ENCODE results near the gene METTL9.
"Not testable (repeated sequence)": the region's sequence is repeated elsewhere in the genome, so short reads cannot be mapped to it uniquely, and the experiment has no call there.

METTL9 gene

GRCh38 chr16:21570676-21571017 is 28.7 kb upstream of the METTL9 start:
- in situ Hi-C loops (cut with HindIII; ENCODE audit: low sequenced_read_pairs) = no loop called here

GRCh38 chr16:21573506-21573905 is 25.9 kb upstream of the METTL9 start:
- in situ Hi-C loops (cut with HindIII; ENCODE audit: low sequenced_read_pairs) = not testable (repeated sequence)

GRCh38 chr16:21574372-21574771 is 25.0 kb upstream of the METTL9 start:
- in situ Hi-C loops (cut with HindIII; ENCODE audit: low sequenced_read_pairs) = no loop called here

DNA sequence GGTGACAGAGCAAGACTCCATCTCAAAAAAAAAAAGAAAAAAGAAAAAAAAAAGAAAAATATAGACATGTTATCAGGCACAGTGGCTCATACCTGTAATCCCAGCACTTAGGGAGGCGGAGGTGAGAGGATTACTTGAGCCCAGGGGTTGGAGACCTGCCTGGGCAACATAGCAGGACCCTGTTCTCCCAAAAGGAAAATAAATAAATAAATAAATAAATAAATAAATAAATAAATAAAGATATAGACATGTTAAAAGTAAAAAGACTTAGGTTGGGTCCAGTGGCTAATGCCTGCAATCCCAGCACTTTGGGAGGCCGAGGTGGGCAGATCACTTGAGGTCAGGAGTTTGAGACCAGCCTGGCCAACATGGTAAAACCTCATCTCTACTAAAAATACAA is 23.1 kb upstream of the METTL9 start:
- in situ Hi-C loops (cut with HindIII; ENCODE audit: low sequenced_read_pairs) = not testable (repeated sequence)

GRCh38 chr16:21577487-21577886 is 21.9 kb upstream of the METTL9 start:
- in situ Hi-C loops (cut with HindIII; ENCODE audit: low sequenced_read_pairs) = not testable (repeated sequence)

- in situ Hi-C loops (cut with HindIII; ENCODE audit: low sequenced_read_pairs) = not testable (repeated sequence)
Measured at GRCh38 chr16:21578311-21578710, 21.1 kb upstream of the METTL9 start.

DNA sequence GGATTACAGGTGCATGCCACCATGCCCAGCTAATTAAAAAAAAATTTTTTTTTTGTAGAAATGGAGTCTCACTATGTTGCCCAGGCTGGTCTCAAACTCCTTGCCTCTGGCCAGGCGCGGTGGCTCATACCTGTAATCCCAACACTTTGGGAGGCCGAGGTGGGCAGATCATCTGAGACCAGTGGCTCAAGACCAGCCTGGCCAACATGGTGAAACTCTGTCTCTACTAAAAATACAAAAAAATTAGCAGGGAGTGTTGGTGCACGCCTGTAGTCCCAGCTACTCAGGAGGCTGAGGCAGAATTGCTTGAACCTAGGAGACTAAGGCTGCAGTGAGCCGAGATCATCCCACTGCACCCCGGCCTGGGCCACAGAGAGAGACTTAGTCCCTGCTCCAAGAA is 19.2 kb upstream of the METTL9 start:
- in situ Hi-C loops (cut with HindIII; ENCODE audit: low sequenced_read_pairs) = not testable (repeated sequence)

- in situ Hi-C loops (cut with HindIII; ENCODE audit: low sequenced_read_pairs) = no loop called here
Measured at GRCh38 chr16:21580807-21581206, 18.6 kb upstream of the METTL9 start.

- in situ Hi-C loops (cut with HindIII; ENCODE audit: low sequenced_read_pairs) = no loop called here
Measured at GRCh38 chr16:21584817-21585216, 14.6 kb upstream of the METTL9 start.

DNA sequence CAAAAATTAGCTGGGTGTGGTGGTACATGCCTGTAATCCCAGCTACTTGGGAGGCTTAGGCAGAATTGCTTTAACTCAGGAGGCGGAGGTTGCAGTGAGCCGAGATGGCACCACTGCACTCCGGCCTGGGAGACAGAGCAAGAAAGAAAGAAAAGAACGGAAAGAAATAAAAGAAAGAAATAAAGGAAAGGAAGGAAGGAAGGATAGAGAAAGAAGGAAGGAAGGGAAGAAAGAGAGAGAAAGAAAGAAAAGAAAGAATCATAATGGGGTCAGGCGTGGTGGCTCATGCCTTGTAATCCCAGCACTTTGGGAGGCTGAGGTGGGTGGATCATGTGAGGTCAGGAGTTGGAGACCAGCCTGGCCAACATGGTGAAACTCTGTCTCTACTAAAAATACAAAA is 10.8 kb upstream of the METTL9 start:
- in situ Hi-C loops (cut with HindIII; ENCODE audit: low sequenced_read_pairs) = not testable (repeated sequence)

DNA sequence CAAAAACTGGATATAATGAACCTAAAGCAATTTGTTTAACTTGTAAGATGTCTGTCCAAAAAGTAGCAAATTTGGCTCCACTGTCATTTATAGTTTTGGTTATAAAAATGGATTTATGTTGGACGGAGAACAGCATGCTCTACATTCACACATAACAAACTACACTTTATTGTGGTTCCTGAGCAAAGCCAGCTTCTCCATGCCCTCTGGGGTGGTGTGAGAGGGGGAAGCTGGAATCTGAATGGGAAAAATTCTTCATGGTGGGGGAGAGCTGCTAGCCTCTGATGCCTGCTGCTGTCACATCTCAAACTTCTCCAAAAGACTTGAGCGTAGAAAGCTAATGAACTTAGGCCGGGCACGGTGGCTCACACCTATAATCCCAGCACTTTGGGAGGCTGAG is 9.8 kb upstream of the METTL9 start:
- in situ Hi-C loops (cut with HindIII; ENCODE audit: low sequenced_read_pairs) = no loop called here

DNA sequence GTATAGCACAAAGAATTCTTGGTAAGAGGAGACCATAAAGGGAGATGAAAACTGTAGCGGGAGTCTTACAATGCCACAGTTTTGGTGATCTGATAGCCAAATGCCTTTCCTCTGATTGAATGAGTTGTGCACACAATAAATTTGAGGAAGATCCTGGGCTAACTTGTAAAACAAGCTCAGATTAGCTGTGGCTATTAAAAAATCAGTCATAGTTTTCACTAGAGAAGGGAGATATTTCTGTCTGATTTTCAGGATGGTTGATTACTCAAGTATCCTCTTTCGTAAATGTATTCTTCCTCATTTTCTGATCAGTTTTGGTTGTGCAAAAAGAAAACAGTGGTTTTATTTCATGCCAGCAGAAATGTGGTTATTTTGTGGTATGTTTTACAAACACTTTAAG is 9.1 kb upstream of the METTL9 start:
- in situ Hi-C loops (cut with HindIII; ENCODE audit: low sequenced_read_pairs) = no loop called here

DNA sequence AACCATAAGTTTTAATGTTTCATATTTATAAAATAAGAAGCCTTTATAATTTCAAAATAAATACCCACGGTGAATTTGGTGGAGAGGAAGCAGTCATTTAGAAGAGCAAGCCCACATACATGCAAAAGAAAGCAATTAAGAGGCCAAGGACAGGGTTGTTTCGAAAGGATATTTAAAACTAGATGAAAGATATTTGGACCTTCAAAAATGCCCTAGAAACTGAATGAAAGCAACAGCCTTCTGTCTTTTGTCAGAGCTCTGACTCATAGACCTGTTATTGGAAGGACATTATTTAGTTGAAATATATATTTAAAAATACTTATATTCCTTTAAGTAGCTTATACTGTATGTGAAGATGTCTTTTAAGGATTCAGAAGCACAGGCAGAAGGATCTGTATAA is 8.6 kb upstream of the METTL9 start:
- in situ Hi-C loops (cut with HindIII; ENCODE audit: low sequenced_read_pairs) = no loop called here

DNA sequence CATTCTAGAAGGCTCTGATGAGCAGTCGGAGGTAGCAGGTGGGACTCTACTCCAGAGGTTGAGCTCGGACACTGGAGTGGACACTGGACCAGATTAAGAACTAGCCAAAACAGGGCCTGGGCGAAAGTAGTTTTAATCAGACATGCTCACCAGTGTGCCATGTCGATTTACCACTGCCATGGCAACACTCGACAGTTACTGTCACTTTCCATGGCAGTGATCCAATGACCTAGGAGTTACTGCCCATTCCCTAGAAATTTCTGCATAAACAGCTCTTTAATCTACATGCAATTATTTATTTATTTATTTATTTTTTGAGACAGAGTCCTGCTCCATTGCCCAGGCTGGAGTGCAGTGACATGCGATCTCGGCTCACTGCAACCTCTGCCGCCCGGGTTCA is 7.2 kb upstream of the METTL9 start:
- in situ Hi-C loops (cut with HindIII; ENCODE audit: low sequenced_read_pairs) = no loop called here

- in situ Hi-C loops (cut with HindIII; ENCODE audit: low sequenced_read_pairs) = no loop called here
Measured at GRCh38 chr16:21593530-21594289, 5.7 kb upstream of the METTL9 start.

DNA sequence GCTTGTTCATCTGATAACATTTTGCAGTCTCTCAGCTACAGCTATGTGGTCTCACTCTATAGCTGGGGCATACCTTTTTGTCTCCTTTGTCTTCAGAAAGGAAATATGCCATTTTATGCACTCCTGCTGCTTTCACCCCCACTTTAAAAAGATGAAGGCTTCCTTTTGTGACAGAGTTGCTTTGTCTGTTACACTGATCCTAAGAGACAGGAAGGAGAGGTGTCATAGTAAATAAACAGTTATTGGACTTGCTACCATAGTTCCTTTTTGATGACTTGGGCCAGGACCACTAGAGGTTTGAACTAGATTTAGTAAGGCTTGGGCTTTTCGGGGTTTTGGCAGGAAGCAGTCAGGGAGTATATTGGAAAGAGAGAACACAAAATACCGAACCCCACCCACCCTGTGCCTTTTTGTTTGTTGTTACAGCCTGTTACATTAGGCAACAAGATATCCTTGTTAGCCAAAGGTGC is 1.8 kb upstream of the METTL9 start:
- in situ Hi-C loops (cut with HindIII; ENCODE audit: low sequenced_read_pairs) = no loop called here

DNA sequence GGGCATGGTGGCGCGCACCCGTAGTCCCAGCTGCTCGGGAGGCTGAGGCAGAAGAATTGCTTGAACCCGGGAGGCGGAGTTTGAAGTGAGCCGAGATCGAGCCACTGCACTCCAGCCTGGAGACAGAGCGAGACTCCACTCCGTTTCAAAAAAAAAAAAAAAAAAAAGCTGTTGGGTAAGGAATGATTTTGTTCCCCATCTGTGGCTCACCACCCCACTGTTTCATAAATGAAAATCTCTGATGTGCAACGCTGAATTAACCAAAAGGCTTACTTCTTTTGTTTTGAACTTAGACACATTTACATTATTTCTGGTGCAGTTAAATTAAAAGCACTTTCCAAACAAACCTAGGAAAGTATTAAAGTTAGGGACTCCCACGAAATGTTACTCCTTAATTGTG is 1.2 kb upstream of the METTL9 start:
- in situ Hi-C loops (cut with HindIII; ENCODE audit: low sequenced_read_pairs) = no loop called here

GRCh38 chr16:21598701-21599121 is 666 bp upstream of the METTL9 start:
- in situ Hi-C loops (cut with HindIII; ENCODE audit: low sequenced_read_pairs) = no loop called here

GRCh38 chr16:21600031-21600773 is 825 bp downstream of the METTL9 start:
- in situ Hi-C loops (cut with HindIII; ENCODE audit: low sequenced_read_pairs) = loop anchor here (5.0 kb wide), 1 partner anchor 47 kb away; no protein-coding TSS in a partner anchor

- in situ Hi-C loops (cut with HindIII; ENCODE audit: low sequenced_read_pairs) = loop anchor here (5.0 kb wide), 1 partner anchor 45 kb away; no protein-coding TSS in a partner anchor
Measured at GRCh38 chr16:21602785-21603184, 3.4 kb downstream of the METTL9 start.

- in situ Hi-C loops (cut with HindIII; ENCODE audit: low sequenced_read_pairs) = loop anchor here (5.0 kb wide), 1 partner anchor 43 kb away; no protein-coding TSS in a partner anchor
Measured at GRCh38 chr16:21603928-21604327, 4.6 kb downstream of the METTL9 start.

GRCh38 chr16:21605848-21606247 is 6.5 kb downstream of the METTL9 start:
- in situ Hi-C loops (cut with HindIII; ENCODE audit: low sequenced_read_pairs) = not testable (repeated sequence)
